SU-DHL-6 (cell line): ENCODE data around the gene SPINK6.

Experiments
- H2AFZ ChIP-seq: fragments of 200-600 bp; sonication (generic); 2 replicates; pipeline ENCODE4 v1.6.1; 2014; ENCODE audit warnings: low read depth, mild to moderate bottlenecking, moderate library complexity, mixed read lengths, antibody characterized with exemption, low read length; ENCODE audit not compliant: severe bottlenecking
- H3F3A ChIP-seq: fragments of 200-600 bp; shearing (Covaris generic); 2 replicates; pipeline ENCODE4 v1.6.0; 2016; ENCODE audit warnings: antibody characterized with exemption, mild to moderate bottlenecking; ENCODE audit not compliant: insufficient read depth
- H3K27ac ChIP-seq: fragments of 200-600 bp; sonication (generic); 2 replicates; pipeline ENCODE4 v1.5.1; 2016; ENCODE audit warnings: low read depth, mild to moderate bottlenecking, low read length, moderate library complexity, mixed read lengths
- H3K27me3 ChIP-seq: fragments of 200-600 bp; sonication (generic), shearing (Covaris generic); 2 replicates; pipeline ENCODE4 v1.6.0; 2014; ENCODE audit warnings: mild to moderate bottlenecking, low read length
- H3K36me3 ChIP-seq: fragments of 200-600 bp; sonication (generic); 2 replicates; pipeline ENCODE4 v1.6.1; 2014; ENCODE audit warnings: mild to moderate bottlenecking, low read length, mixed read lengths
- H3K4me2 ChIP-seq: fragments of 300-600, 200-600 bp; shearing (Covaris generic), sonication (generic); 2 replicates; pipeline ENCODE4 v1.6.0; 2014; ENCODE audit warnings: low read length, low read depth, mild to moderate bottlenecking; ENCODE audit not compliant: poor library complexity, severe bottlenecking
- H3K4me3 ChIP-seq: fragments of 200-600 bp; sonication (generic); 2 replicates; pipeline ENCODE4 v1.5.1; 2014; ENCODE audit warnings: antibody characterized with exemption, low read length, mild to moderate bottlenecking, mixed read lengths; ENCODE audit not compliant: insufficient read depth, poor library complexity, severe bottlenecking
- H3K79me2 ChIP-seq: fragments of 200-600 bp; sonication (generic); 2 replicates; pipeline ENCODE4 v1.6.1; 2014; ENCODE audit warnings: mild to moderate bottlenecking, low read length, moderate library complexity; ENCODE audit not compliant: insufficient read depth
- H3K9ac ChIP-seq: fragments of 200-600 bp; sonication (generic); 2 replicates; pipeline ENCODE4 v1.7.0; 2014; ENCODE audit warnings: mild to moderate bottlenecking, low read length
- H3K9me2 ChIP-seq: fragments of 200-600 bp; sonication (generic); replicated peaks from 2 replicates; pipeline ENCODE4 v1.6.1; 2014; ENCODE audit warnings: low read length; ENCODE audit not compliant: insufficient read depth
- H3K9me3 ChIP-seq: fragments of 200-600 bp; sonication (generic); 2 replicates; pipeline ENCODE4 v1.6.1; 2014; ENCODE audit warnings: low read length, mixed read lengths; ENCODE audit not compliant: insufficient read depth
- H4K20me1 ChIP-seq: fragments of 200-600 bp; sonication (generic); 2 replicates; pipeline ENCODE4 v1.6.1; 2014; ENCODE audit warnings: low read depth, mild to moderate bottlenecking, antibody characterized with exemption, low read length, moderate library complexity, mixed read lengths
- EZH2phosphoT487 ChIP-seq: fragments of 200-600 bp; sonication (generic), shearing (Covaris generic); conservative IDR thresholded peaks from 2 replicates; pipeline ENCODE4 v1.6.1; 2018; ENCODE audit warnings: mild to moderate bottlenecking, antibody characterized with exemption, low read length, moderate library complexity, mixed read lengths
- TF ChIP-seq, protein P1 (sequence below): fragments of 200-600 bp; sonication (generic); IDR thresholded peaks from one replicate; pipeline ENCODE4 v1.5.1; 2017; ENCODE audit warnings: antibody characterized with exemption, mild to moderate bottlenecking, low read length, moderate library complexity; ENCODE audit not compliant: insufficient read depth, poor library complexity, severe bottlenecking

The SPINK6 gene

DNA sequence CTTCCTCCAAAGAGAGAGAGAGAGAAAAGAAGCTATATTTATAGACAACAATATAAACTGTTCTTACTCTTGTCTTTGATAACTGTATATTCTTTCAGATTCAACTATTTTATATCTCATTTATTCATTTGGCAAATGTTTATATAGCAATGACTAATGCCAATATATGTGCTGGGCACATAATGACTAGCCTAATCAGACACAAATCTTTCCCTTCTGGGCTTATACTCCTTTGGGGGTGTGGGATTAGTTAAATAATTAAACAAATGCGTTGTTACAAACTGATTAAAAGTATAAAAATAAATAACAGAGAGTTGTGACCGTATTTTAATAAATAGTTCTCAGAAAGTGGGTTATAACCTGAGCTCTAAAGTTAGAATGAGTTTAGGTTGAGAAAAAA, 30.5 kb upstream of the SPINK6 start:
- Histone ChIP-seq H3K27ac (no peak overlapping the region), H3K4me3 (no peak overlapping the region), H3K27me3 (no peaks in the 10 kb centered on the region), H3K9me2 (no peaks in the 10 kb centered on the region), H3F3A (no peaks in the 10 kb centered on the region), H3K4me2 (no peak overlapping the region), H4K20me1 (no peaks in the 10 kb centered on the region), H3K79me2 (no peaks in the 10 kb centered on the region), H3K9ac (no peak overlapping the region), H3K9me3 (no peaks in the 10 kb centered on the region), H2AFZ (no peak overlapping the region), H3K36me3 (no peaks in the 10 kb centered on the region)
- no peak for TF ChIP-seq EZH2phosphoT487
- TF ChIP-seq, protein P1, sequence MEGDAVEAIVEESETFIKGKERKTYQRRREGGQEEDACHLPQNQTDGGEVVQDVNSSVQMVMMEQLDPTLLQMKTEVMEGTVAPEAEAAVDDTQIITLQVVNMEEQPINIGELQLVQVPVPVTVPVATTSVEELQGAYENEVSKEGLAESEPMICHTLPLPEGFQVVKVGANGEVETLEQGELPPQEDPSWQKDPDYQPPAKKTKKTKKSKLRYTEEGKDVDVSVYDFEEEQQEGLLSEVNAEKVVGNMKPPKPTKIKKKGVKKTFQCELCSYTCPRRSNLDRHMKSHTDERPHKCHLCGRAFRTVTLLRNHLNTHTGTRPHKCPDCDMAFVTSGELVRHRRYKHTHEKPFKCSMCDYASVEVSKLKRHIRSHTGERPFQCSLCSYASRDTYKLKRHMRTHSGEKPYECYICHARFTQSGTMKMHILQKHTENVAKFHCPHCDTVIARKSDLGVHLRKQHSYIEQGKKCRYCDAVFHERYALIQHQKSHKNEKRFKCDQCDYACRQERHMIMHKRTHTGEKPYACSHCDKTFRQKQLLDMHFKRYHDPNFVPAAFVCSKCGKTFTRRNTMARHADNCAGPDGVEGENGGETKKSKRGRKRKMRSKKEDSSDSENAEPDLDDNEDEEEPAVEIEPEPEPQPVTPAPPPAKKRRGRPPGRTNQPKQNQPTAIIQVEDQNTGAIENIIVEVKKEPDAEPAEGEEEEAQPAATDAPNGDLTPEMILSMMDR, result no peak

DNA sequence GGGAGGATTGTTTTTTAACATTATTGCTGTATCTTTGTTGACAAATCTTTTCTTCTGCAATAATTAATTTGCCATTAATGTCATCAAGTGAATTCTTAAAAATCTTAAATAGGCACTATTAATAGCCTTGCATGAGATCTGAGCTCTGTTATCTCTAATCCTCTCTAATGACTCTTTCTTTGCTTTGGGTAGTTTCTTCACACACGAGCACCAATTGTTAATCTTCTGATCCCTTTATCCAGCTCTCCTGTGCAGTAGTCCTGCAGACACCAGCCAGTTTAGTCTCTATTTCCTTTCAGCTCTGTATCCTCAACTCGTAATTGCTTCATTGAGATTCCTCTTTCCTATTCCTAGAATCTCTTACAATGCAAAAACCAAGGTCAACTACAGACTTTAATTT, 26.4 kb upstream of the SPINK6 start:
- Histone ChIP-seq H3K9me2 (no peaks in the 10 kb centered on the region), H4K20me1 (no peaks in the 10 kb centered on the region), H3K27me3 (no peaks in the 10 kb centered on the region), H2AFZ (no peak overlapping the region), H3F3A (no peaks in the 10 kb centered on the region), H3K36me3 (no peaks in the 10 kb centered on the region), H3K4me3 (no peak overlapping the region), H3K9ac (no peak overlapping the region), H3K27ac (no peak overlapping the region), H3K4me2 (no peak overlapping the region), H3K79me2 (no peaks in the 10 kb centered on the region), H3K9me3 (no peaks in the 10 kb centered on the region)
- no peak for TF ChIP-seq EZH2phosphoT487
- TF ChIP-seq, protein P1, result no peak

DNA sequence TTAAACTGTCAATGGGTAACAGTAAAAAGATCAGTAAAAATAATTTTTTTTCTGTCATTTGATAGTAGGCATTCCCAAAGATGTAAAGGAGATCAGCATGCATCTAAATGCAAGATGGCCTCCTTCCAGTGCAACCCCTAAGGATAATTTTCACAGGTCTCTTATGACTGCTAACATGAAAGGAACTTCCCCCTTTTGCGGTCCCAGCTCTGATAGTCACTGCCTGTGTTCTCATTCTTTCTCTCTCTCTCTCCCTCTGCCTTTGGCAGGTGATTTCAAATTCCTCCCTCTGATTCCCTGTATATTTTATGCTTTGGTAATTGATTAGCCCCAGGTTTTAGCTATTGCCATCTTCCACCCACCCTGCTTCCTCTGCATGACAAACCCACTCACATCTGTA, 25.6 kb upstream of the SPINK6 start:
- H3K79me2 ChIP-seq, result no peaks in the 10 kb centered on the region
- no peak overlapping the region for H2AFZ ChIP-seq
- H3K4me2 ChIP-seq, result no peak overlapping the region
- no peak overlapping the region for H3K4me3 ChIP-seq
- no peaks in the 10 kb centered on the region for H3K9me2 ChIP-seq
- H3K9me3 ChIP-seq, result no peaks in the 10 kb centered on the region
- no peaks in the 10 kb centered on the region for H4K20me1 ChIP-seq
- no peaks in the 10 kb centered on the region for H3K36me3 ChIP-seq
- no peak overlapping the region for H3K9ac ChIP-seq
- no peaks in the 10 kb centered on the region for H3F3A ChIP-seq
- TF ChIP-seq, protein P1, result no peak
- TF ChIP-seq EZH2phosphoT487, result no peak
- no peak overlapping the region for H3K27ac ChIP-seq
- no peaks in the 10 kb centered on the region for H3K27me3 ChIP-seq

DNA sequence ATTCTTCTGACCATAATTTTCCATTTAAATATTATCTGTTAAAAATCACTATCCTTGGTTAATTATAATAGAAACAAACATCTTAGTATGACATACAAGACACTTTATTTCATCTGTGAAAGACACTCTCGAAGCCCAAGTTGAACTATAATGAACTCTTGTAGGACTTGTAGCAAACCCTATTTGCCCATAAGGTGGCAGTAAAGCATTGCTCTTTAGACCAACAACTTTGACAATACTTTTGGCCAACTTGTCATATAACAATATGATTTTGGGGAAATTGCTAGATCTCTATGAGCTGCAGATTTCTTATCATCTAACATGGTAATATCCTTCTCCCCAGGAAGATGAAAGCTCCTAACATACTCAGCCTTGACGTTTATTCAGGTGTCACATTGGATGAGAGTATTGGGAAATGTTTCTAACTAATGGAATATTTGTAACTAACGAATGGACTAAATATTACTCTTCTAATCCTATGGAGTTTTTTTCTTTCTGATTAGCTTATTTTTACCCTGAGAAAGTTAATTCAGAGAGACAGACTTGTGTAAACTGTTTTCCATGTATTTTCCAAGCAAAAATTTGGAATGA, 23.5 kb upstream of the SPINK6 start:
- H3K27ac ChIP-seq, result no peak overlapping the region
- H4K20me1 ChIP-seq, result no peaks in the 10 kb centered on the region

More for the DNA sequence above, 23.5 kb upstream of the SPINK6 start:
- no peak overlapping the region for H3K4me3 ChIP-seq
- H3K9me3 ChIP-seq, result no peaks in the 10 kb centered on the region
- no peaks in the 10 kb centered on the region for H3K79me2 ChIP-seq
- H3K4me2 ChIP-seq, result no peak overlapping the region
- no peak overlapping the region for H2AFZ ChIP-seq
- no peaks in the 10 kb centered on the region for H3K36me3 ChIP-seq
- no peaks in the 10 kb centered on the region for H3K27me3 ChIP-seq
- no peak for TF ChIP-seq EZH2phosphoT487
- TF ChIP-seq, protein P1, result peak; percentile 65
- H3K9me2 ChIP-seq, result no peaks in the 10 kb centered on the region
- no peaks in the 10 kb centered on the region for H3F3A ChIP-seq
- H3K9ac ChIP-seq, result no peak overlapping the region
